Measurements from ENCODE around the gene ARL2BP.
"Not testable (repeated sequence)": the region's sequence is repeated elsewhere in the genome, so short reads cannot be mapped to it uniquely, and the experiment has no call there.

The ARL2BP gene

GRCh38 chr16:57258910-57259475, 13.9 kb downstream of the ARL2BP start:
- intact Hi-C loops (cut with DNase I), result no loop called here
- DNase-seq, result peak in 12 of 42 donors; percentile 0 to 46 (median 12)

GRCh38 chr16:57260294-57260929, 15.4 kb downstream of the ARL2BP start:
- peak in 39 of 42 donors; percentile 40 to 88 (median 69) for DNase-seq

GRCh38 chr16:57261806-57262205, 16.7 kb downstream of the ARL2BP start:
- DNase-seq, result peak in 12 of 42 donors; percentile 3 to 30 (median 8)

More at GRCh38 chr16:57260294-57260929, 15.4 kb downstream of the ARL2BP start:
- intact Hi-C loops (cut with DNase I), result no loop called here

GRCh38 chr16:57262841-57263540, 17.9 kb downstream of the ARL2BP start:
- DNase-seq, result peak in 41 of 42 donors; percentile 40 to 87 (median 70)
- intact Hi-C loops (cut with DNase I), result no loop called here

More at GRCh38 chr16:57261806-57262205, 16.7 kb downstream of the ARL2BP start:
- intact Hi-C loops (cut with DNase I), result no loop called here

GRCh38 chr16:57263541-57264351, 18.7 kb downstream of the ARL2BP start:
- intact Hi-C loops (cut with DNase I), result no loop called here
- DNase-seq, result peak in 14 of 42 donors; percentile 1 to 40 (median 11)

- DNase-seq, result peak in 10 of 42 donors; percentile 0 to 36 (median 10)
- intact Hi-C loops (cut with DNase I), result no loop called here
These were observed 19.3 kb downstream of the ARL2BP start for GRCh38 chr16:57264381-57264780.

- DNase-seq, result peak in 8 of 42 donors; percentile 5 to 28 (median 15)
- intact Hi-C loops (cut with DNase I), result no loop called here
These were observed 19.9 kb downstream of the ARL2BP start for GRCh38 chr16:57264950-57265371.

GRCh38 chr16:57265850-57266530, 20.9 kb downstream of the ARL2BP start:
- intact Hi-C loops (cut with DNase I), result no loop called here
- peak in 40 of 42 donors; percentile 40 to 89 (median 76) for DNase-seq

- intact Hi-C loops (cut with DNase I), result no loop called here
- no peak for DNase-seq
These were observed 21.6 kb downstream of the ARL2BP start for GRCh38 chr16:57266531-57267260.

GRCh38 chr16:57267343-57267742, 22.3 kb downstream of the ARL2BP start:
- intact Hi-C loops (cut with DNase I); DNase-seq: not testable (repeated sequence)

- intact Hi-C loops (cut with DNase I), result no loop called here
- DNase-seq, result peak in 2 of 42 donors; percentile 48 to 54
These were observed 24.0 kb downstream of the ARL2BP start for GRCh38 chr16:57268804-57269800.

GRCh38 chr16:57270221-57271062, 25.4 kb downstream of the ARL2BP start:
- intact Hi-C loops (cut with DNase I), result no loop called here
- peak; percentile 77 to 96 (median 90) for DNase-seq

- intact Hi-C loops (cut with DNase I), result no loop called here
- DNase-seq, result no peak
These were observed 25.9 kb downstream of the ARL2BP start for GRCh38 chr16:57271063-57271345.

GRCh38 chr16:57271867-57272495, 26.9 kb downstream of the ARL2BP start:
- no peak for DNase-seq
- intact Hi-C loops (cut with DNase I), result no loop called here

- DNase-seq, result no peak
- intact Hi-C loops (cut with DNase I), result no loop called here
These were observed 28.3 kb downstream of the ARL2BP start for GRCh38 chr16:57273359-57273758.

GRCh38 chr16:57273826-57274225, 28.8 kb downstream of the ARL2BP start:
- intact Hi-C loops (cut with DNase I), result no loop called here
- no peak for DNase-seq
